SU-DHL-6 (cell line): Measurements from ENCODE around the gene ACOT11.

ENCODE experiments used
- EZH2phosphoT487 ChIP-seq: fragments of 200-600 bp; sonication (generic), shearing (Covaris generic); conservative IDR thresholded peaks from 2 replicates; pipeline ENCODE4 v1.6.1; 2018; ENCODE audit warnings: mild to moderate bottlenecking, antibody characterized with exemption, low read length, moderate library complexity, mixed read lengths
- TF ChIP-seq, protein P1 (sequence below): fragments of 200-600 bp; sonication (generic); IDR thresholded peaks from one replicate; pipeline ENCODE4 v1.5.1; 2017; ENCODE audit warnings: antibody characterized with exemption, mild to moderate bottlenecking, low read length, moderate library complexity; ENCODE audit not compliant: insufficient read depth, poor library complexity, severe bottlenecking

DNA sequence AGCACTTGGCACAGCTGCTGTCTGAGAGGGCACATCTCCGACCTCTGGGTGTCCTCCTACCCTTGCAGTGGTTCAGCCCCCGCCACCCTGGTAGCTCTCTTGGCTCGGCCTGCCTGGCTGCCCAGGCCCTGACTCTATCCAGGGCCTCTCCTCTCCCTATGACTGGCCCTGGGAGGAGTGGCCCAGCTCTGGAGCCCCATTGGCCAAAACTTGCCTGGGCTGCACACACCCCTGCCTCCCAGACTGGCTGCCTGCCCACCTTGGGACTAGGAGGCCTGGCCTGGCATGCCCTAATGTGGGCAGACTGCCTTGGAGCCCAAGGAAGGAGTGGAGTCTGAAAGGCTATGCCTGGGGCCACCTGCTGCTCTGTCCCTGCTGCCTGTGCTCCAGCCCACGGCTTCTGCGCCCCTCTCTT, 33.6 kb downstream of the ACOT11 start:
- TF ChIP-seq EZH2phosphoT487, result no peak
- TF ChIP-seq, protein P1, sequence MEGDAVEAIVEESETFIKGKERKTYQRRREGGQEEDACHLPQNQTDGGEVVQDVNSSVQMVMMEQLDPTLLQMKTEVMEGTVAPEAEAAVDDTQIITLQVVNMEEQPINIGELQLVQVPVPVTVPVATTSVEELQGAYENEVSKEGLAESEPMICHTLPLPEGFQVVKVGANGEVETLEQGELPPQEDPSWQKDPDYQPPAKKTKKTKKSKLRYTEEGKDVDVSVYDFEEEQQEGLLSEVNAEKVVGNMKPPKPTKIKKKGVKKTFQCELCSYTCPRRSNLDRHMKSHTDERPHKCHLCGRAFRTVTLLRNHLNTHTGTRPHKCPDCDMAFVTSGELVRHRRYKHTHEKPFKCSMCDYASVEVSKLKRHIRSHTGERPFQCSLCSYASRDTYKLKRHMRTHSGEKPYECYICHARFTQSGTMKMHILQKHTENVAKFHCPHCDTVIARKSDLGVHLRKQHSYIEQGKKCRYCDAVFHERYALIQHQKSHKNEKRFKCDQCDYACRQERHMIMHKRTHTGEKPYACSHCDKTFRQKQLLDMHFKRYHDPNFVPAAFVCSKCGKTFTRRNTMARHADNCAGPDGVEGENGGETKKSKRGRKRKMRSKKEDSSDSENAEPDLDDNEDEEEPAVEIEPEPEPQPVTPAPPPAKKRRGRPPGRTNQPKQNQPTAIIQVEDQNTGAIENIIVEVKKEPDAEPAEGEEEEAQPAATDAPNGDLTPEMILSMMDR, result no peak
